Loucy (cell line): Measurements from ENCODE around the gene MCC.

Experiments
- EZH2phosphoT487 ChIP-seq: fragments of 200-600 bp; IDR thresholded peaks from 2 replicates; pipeline ENCODE4 v1.6.1; 2018; ENCODE audit warnings: antibody characterized with exemption, mild to moderate bottlenecking, moderate library complexity, borderline replicate concordance
- TF ChIP-seq, protein P1 (sequence below): fragments of 200-600 bp; sonication (generic); conservative IDR thresholded peaks from 2 replicates; pipeline ENCODE4 v1.5.1; 2014; ENCODE audit warnings: mild to moderate bottlenecking, antibody characterized with exemption, low read length

DNA sequence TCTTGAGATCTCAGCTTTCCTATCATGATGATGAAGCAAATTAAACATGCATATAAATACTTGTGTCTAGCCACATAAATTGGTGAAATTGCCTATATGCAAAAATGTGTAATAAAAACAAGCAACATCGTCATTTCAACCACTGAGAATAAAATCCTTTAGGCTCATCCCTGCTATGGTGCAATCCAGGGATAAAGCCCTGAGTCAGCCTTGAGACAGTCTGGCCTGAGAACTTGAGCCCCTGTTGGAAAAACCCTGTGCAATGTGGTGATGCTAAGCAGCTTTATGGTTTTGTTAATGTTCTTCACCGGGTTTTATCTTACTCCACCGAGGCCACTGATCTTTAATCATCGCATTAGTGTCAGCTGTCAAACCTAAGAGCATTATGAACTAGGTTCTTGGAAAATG lies 341.1 kb downstream of the MCC start:
- TF ChIP-seq, protein P1, sequence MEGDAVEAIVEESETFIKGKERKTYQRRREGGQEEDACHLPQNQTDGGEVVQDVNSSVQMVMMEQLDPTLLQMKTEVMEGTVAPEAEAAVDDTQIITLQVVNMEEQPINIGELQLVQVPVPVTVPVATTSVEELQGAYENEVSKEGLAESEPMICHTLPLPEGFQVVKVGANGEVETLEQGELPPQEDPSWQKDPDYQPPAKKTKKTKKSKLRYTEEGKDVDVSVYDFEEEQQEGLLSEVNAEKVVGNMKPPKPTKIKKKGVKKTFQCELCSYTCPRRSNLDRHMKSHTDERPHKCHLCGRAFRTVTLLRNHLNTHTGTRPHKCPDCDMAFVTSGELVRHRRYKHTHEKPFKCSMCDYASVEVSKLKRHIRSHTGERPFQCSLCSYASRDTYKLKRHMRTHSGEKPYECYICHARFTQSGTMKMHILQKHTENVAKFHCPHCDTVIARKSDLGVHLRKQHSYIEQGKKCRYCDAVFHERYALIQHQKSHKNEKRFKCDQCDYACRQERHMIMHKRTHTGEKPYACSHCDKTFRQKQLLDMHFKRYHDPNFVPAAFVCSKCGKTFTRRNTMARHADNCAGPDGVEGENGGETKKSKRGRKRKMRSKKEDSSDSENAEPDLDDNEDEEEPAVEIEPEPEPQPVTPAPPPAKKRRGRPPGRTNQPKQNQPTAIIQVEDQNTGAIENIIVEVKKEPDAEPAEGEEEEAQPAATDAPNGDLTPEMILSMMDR = no peak
- TF ChIP-seq EZH2phosphoT487 = no peak
